Kidney capillary endothelial cell (primary cell): ENCODE data around the gene HS3ST4.
"Not testable (repeated sequence)": the region's sequence is repeated elsewhere in the genome, so short reads cannot be mapped to it uniquely, and the experiment has no call there.

Experiments used
- DNase-seq: peaks from one replicate; pipeline ENCODE4 v3.0.0-alpha.2; 2018; ENCODE audit warnings: low spot score

HS3ST4 gene

DNA sequence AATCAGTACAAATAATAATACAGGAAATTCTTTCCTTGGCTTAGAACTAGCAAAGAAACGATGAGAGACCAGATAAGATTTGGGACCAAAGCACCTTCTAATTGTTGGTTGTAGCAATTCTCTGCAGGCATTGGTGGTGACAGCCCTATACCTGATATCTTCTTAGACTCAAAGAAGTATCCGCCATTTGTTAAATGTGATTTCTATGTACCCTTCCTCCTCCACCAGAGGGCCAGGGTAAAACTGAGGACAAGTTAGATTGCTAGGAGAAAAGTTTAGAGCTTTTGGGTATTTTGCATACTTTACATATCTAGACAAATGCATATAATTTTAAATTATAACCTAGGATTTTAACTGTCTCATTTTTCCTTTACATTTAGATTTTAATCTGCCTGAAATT lies 304.3 kb downstream of the HS3ST4 start:
- DNase-seq = no peak

DNA sequence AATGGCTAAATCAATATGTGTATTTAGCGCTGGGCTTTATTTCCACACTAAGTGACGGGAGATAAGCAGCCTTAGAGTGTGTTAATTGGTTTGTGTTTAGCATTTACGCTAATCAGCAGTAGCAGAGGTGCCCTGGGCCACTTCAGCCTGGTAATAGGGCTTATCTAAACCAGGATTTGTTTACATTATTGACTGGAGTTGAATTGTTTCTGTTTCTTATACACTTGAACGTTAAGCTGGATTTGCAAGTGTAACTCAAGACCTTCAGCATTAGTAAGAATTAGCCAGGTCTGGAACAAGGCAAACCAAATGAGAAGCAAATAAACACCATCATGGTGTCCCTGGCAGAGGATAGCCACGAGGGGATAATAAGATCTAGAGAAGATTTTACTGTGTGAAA lies 313.6 kb downstream of the HS3ST4 start:
- no peak for DNase-seq

DNA sequence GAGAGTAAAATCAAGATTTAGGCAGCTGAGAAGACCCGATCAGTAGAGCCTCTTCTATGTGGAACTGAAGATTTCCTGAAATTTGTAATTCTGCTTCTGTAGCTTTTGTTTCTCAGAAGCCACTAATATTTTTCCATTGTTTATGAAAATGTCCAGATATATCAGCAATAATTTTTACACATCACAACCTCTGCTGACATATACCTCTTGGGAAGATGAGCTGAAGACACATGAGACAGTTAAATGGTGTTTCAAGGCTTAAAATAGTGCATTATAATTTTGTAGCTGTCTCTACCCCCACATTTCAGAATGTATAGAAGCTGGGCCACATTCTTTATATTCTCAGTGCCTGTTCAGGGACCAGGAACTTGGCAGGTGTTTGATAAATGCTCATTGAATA lies 320.6 kb downstream of the HS3ST4 start:
- no peak for DNase-seq

DNA sequence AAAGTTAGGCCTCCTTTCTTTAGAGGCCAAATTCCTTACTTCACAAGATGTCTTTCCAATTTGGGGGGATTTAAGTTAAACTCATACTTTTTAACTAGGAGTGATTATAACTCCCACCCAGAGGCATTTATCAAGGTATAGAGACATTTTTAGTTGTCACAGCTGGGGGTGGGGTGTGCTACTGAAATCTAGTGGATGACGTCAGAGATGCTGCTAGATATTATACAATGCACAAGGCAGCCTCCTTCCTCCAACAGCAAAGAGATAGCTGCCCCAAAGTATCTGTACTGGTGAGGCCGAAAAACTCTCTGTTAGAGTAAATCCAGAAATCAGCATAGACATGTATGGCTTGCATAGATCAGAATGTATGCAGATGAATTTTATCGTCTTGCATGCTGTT lies 324.0 kb downstream of the HS3ST4 start:
- DNase-seq = no peak

DNA sequence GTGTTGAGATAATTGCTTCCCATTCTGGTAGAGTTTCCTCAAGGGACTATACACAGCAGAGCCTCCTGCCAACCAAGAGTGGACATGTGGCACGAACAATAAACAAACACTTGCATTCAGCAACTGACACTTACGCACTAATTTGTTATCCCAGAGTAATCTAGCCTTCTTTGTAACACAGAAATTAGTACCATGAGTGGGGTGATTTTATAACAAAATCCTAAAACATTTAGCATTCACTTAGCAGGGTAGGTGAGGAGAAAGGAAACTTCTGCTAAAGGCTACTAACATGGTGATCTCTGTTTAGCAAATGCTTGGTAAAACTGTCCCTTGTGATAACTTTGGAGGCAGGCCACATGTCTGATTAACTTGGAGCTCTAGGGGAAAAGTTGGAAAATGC lies 325.2 kb downstream of the HS3ST4 start:
- no peak for DNase-seq

DNA sequence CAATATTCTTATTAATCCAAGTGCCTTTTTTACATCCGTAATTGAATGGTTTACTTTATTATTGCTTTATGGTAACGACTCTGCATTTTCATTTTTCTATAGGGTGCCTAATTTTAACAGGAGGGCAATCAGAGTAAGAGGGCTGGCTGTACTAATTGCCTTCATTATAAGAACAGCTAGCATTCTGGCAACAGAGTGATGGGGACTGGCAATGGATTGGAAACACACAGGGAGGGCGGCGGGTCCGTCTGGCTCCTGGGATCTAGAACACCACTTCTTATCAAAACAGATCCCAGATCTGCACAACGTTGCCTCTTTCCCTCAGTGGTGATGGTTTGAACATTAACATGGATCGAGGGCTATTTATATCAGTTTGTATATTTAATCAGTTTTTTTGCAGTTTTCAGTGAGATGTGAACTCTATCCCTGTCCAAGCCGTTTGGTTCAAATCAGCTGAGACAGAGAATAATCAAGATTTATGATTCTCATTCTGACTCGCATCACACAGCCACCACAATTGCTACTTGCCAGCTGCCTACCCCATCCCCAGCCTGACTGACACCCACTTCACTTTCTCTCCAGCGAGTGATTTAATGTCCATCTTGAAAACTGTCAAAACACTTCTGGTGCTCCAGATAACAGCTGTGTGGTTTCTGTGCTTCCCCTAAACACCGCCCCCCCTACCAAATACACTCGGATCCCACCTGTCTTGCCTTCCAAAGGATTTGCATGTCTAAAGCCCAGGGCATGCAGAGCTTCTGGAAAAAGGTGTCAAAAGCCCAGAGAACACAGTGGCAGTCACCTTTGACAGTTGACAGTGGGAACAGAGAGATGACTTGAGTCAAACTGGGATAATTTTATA lies 327.9 kb downstream of the HS3ST4 start:
- DNase-seq = no peak

DNA sequence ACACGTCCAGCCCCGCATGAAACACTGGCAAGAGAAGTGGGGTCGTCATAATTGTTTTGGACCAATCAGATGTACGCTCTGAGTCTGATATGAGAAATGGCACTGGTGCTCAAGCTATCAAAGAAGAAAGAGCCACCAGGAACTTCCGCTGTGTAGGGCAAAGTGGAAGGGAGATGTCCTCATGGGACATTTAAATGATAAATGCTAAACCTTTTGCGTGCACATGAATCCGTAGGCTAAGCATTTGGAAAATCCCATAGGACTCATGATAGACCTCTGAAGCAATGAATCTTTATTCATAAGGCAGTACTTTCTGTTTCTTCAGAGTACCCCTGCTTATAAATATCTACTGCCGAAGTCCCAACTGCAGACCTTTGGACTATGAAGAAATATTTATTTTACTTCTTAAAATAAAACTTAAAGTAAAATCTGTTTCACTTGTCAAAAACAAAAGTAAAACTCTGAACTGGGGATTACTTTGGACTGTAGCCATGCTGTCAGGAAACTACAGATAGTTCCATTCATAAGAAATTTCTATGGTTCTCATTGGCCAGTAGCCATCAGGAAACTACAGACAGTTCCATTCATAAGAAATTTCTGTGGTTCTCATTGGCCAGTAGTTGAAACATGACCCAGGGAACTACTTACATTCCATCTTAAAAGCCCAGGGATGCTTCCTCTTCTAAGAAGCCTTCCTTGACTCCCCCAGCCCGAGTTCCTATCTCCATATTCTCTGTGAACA lies 335.1 kb downstream of the HS3ST4 start:
- no peak for DNase-seq

DNA sequence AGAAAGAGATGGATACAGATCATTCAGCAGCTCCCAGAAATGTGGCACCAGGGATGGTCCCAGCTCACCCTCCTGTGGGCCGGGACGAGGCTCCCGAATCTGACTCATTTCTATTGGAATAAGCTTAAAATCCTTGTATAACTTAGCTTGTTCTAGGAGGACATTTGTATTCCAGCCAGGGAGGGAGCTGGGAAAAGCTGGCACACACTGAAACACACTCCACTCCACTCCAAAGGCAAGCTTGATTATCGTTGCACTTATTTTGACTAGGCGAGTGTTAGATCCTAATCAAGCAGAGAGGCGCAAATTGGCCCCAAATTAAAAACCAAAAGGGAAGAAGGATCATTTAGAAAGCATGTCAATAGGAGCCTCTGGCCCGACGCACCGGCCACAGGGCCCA lies 339.5 kb downstream of the HS3ST4 start:
- DNase-seq = no peak

DNA sequence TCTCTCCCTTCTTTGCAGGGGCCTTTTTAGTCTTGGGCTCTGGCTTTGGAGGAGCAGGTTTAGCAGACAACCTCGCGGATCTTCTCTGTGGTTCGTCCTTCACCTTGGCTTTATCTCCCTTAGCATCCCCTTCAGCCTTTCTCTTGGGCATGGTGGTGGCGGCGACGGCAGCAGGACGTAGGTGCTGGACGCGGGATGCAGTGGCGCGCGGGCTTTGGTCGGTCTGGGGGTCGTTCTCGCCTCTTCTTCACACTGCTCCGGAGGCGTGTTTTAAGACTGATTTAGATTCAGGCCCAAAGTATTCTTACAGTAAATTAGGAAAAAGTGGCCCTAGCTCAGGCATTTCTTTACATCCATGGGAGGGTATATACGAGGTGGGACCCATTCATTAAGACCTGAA lies 340.9 kb downstream of the HS3ST4 start:
- not testable (repeated sequence) for DNase-seq

DNA sequence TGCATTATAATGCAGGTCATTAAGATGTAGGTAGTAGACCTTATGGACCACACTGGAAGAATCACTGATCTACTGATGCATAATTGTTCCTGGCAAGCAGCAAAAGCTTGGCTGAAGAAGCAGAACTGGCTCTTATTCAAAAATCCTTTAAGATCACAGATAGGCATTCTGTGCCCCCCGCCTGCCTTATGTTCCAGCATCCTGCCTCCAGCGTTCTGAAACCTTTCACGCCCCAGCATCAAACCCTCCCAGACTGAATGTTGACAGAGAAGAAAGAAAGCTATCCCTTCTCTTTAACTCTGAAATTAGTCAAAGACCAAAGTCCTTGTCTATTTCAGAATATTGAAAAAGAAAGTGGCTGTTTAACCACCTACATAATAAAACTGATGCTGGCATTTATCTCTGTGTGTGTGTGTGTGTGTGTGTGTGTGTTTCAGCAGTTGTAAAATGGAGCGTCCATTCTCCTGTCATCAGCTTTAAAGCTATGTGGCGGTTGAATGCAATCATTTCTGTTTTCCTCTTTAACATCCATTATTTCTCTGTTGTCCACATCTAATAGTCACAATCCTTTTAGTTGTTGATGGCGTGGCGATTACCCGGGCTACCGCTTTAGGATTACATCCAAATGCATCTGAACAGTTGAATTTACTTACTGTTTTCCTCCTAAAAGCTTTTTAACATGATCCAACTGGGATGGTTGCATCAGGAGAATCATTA lies 350.4 kb downstream of the HS3ST4 start:
- DNase-seq = no peak

DNA sequence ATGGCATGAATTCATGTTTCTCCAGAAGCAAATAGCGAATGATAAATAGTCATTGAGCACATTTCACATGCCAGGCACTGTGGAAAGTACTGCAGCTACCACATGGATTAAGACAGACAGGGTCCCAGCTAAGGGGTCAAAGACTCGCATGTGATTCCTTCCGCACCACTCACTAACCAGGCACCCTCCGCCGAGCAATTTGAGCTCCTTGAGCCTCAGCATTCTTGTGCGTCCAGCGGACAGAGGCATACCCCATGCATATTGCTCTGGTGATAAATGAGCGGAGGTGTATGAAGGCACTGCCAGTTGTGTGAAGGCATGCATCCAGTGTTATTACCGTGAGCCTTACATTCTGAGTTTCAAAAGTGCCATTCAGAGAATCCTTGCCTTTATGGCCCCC lies 358.7 kb downstream of the HS3ST4 start:
- no peak for DNase-seq

DNA sequence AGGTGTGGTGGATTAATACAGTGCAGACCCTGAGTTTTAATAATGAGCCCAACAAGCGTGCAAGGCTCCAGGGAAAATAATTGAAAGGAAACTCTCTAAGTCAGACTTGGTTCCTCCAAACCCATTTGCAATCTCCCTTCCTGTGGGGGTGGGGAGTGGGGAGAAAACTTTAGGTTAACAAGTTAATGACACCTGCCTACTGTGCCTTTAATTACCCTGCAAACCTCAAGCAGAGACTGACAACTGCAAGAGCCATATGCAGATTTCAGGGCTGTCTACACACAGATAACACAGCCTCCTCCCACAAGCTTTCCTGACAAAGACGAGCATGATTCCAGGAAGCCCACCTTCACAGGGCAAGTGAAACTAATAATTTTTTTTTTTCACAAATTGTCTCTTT lies 359.3 kb downstream of the HS3ST4 start:
- DNase-seq = no peak

DNA sequence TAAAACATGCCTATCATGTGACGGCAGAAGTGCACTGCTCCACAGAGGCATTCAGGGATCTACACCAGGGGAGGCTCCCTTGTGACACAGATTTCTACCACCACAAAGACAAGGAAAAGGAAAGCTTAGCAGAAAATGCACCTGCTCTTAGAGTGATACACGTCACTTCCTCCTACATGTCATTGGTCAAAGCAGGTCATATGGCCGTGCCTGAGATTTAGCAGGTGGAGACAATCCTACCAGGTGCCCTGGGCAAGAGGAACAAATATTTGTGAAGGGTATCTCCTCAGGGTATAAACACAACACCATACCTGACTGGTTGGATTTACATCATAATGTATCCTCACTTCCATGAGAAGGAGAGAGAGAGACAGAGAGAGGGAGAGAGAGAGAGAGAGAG lies 362.1 kb downstream of the HS3ST4 start:
- DNase-seq = no peak

DNA sequence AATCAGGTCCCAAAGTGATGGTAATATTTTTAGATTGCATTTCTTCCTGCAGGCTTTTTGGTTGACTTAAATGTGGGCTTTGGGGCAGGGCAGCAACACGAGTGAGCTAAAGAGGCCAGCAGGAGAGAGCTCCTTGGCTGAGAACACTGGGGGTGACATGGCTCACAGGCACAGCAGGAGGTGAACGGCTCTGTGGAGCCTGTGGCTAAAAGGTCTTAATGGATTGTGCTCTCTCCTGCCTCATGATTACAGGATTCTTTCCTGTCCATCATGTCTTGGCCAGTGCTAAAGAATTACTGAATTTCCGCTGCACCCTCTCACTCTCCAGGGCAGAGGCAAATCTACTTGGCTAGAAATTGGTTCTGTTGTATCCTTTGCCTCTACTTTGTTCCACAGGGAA lies 366.6 kb downstream of the HS3ST4 start:
- no peak for DNase-seq

DNA sequence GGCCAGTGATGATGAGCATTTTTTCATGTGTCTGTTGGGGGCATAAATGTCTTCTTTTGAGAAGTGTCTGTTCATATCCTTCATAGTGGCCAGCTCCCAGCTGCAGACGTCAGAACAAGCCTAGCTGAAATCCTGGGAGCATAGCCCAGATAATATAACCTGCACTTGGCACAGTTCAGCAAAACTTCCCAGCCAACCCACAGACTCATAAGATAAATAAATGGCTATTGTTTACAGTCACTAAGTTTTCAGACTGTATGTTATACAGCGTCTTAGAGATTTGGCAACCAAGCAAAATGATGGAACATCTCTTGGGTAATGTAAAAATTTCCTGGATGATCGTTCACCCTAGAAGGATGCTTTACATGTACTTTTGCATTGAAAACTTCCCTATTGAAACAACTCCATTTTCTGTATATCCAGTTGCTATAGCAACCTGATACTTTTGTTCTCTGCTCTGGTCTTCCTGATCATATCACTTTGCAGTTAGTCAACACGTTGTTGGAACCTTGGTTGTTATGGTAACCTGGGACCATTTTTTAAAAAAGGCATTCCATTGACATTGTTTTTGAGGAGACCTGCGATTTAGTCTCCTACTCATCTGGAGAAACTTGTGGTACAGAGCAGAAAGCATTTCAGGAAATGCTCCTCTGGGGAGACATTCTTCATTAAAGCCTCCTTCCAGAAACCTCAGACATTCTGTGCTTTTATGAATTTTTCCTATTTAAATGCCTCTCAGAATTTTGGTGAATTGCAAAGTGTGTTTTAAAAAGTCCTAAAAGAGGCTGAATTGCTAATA lies 378.7 kb downstream of the HS3ST4 start:
- no peak for DNase-seq

DNA sequence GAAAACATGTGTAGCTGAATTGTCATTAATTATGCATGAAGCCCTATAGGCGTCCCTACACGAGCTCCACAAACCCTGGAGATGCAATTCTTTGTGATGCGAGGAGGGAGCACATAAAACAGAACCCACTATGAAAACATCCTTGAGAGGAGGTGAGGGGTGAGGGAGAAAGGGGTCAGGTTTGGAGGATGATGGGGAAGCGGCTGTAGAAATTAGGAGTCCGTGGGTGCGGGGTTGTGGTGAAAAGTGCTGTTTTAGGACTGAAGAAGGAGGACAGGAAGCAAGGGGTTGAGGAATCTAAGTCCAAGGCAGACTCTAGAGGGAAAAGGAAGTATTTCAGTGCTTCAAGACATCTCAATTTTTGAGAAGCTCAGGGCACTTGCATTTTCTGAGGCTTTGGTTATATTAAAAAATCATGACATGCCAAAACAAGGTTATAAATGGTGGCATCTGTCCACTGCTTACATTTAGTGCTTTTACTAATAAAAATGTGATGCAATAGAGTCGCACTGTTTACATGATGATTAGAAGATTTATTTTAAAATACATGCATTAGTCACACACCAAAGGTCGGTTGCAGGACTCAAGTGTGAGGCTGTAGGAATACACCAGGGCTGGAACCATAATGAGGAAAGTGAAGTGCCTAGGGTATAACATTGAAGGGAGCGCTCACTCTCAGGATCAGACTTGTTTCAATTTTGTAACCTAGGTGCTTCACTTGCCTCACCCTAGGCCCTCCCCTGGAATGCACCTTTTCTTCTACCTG lies 379.5 kb downstream of the HS3ST4 start:
- DNase-seq = no peak

DNA sequence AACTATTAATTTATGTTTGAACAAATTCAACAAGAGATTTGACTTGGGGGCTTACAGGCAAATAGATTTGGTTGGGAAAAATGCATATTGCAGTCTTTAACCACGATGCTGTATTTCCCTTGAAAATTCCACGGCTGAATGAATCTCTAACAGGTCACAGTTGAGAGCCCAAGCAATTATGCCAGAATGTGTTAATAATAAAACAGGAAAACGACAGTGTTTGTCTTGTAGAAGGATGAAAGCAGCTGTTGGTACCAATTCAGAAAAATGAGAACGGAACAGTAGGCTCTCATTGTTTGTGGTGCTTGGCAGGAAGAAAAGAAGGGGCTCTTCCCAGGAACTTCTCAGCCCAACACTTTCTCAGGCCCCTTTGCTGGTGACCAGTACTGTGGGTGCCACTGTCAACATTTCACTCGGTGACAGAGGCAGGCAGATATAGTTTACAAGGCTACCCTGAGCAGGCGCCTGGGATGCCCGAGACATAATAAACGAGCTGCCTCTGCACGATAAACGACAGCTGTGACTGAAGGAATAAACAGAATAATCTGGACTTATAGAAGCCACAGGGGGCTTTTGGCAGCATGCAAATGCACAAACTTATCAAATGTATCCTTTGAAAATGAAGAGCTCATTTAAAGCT lies 387.1 kb downstream of the HS3ST4 start:
- no peak for DNase-seq

DNA sequence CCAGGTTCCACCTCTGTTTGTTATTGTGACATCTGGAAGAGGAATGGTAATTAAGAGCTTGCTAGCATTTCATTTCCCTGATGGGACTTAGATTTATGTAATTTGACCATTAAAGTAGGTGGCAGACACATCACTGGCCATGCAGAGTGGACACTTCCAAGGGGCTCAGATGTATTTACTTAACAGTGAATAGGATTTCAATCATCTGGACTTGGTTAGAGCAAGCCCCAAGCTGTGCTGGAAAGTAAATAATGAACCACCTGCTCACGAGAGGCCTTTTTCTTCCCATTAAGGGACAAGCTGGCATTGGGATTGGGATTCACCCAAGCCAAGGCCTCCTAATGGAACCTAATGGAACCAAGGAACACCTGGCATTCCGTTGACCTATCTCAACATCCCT lies 395.3 kb downstream of the HS3ST4 start:
- DNase-seq = no peak

DNA sequence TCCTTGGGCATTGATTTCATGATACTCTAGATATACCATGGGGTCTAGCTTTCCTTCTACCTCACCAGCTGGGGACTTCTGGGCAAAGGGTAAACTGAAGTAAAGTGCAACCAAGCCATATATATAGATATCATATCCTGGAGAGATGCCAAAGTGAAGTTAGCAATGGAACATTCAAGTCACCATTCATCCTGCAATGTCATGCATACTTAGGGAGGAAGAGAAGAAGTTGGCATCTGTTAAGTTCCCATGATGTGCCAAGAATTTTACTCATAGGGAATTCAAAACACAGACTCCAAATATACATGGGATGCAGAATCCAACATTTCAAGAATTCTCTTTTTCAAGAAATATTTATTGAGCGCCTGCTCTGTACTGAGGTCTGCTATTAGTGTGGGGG lies 399.8 kb downstream of the HS3ST4 start:
- no peak for DNase-seq

DNA sequence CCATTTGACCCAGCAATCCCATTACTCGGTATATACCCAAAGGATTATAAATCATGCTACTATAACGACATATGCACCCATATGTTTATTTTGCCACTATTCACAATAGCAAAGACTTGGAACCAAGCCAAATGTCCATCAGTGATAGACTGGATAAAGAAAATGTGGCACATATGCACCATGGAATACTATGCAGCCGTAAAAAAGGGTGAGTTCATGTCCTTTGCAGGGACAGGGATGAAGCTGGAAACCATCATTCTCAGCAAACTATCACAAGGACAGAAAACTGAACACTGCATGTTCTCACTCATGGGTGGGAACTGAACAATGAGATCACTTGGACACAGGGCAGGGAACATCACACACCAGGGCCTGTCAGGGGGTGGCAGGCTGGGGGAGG lies 406.4 kb downstream of the HS3ST4 start:
- DNase-seq = not testable (repeated sequence)

DNA sequence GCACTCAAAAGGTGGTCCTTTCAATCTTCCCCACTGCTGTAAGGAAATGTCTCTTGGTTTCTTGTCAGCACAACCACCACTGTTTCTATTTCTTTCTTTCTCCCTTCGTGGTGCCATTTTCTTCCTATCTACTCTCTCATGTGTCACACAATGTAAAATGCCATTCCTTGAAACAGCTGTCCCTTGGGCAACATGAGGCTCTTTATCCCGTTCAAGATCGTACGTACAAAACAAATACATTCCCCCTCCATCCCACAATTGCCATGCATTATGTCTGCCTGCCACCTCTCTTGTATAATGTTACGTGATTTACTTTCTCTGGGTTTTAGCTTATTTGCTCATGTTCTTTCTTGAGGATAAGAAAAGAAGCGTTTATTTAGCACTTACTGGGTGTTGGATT lies 410.6 kb downstream of the HS3ST4 start:
- DNase-seq = no peak
